Measurements from ENCODE around the gene LUC7L.
"Not testable (repeated sequence)": the region's sequence is repeated elsewhere in the genome, so short reads cannot be mapped to it uniquely, and the experiment has no call there.

DNA sequence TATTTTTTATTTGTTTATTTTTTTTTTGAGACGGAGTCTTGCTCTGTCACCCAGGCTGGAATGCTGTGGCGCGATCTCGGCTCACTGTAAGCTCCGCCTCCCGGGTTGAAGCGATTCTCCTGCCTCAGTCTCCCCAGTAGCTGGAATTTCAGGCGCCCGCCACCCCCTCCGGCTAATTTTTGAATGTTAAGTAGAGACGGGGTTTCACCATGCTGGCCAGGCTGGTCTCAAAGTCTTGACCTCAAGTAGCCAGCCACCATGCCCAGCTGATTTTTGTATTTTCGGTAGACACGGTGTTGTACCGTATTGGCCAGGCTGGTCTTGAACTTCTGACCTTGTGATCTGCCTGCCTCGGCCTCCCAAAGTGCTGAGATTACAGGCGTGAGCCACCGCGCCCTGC, 1.1 kb upstream of the LUC7L start:
- TF ChIP-seq CTCF, POLR2A (IDR thresholded peaks at IDR 0.05): not testable (repeated sequence)

All from testis (tissue), 2 donors.